ENCODE results near the gene CD79B.
"Not testable (repeated sequence)": the region's sequence is repeated elsewhere in the genome, so short reads cannot be mapped to it uniquely, and the experiment has no call there.

GRCh38 chr17:63915753-63916152 is 16.4 kb downstream of the CD79B start:
- TF ChIP-seq POLR2AphosphoS5 (IDR thresholded peaks at IDR 0.05; ENCODE audit: low read depth, low read length) = not testable (repeated sequence)
- TF ChIP-seq, protein P1, sequence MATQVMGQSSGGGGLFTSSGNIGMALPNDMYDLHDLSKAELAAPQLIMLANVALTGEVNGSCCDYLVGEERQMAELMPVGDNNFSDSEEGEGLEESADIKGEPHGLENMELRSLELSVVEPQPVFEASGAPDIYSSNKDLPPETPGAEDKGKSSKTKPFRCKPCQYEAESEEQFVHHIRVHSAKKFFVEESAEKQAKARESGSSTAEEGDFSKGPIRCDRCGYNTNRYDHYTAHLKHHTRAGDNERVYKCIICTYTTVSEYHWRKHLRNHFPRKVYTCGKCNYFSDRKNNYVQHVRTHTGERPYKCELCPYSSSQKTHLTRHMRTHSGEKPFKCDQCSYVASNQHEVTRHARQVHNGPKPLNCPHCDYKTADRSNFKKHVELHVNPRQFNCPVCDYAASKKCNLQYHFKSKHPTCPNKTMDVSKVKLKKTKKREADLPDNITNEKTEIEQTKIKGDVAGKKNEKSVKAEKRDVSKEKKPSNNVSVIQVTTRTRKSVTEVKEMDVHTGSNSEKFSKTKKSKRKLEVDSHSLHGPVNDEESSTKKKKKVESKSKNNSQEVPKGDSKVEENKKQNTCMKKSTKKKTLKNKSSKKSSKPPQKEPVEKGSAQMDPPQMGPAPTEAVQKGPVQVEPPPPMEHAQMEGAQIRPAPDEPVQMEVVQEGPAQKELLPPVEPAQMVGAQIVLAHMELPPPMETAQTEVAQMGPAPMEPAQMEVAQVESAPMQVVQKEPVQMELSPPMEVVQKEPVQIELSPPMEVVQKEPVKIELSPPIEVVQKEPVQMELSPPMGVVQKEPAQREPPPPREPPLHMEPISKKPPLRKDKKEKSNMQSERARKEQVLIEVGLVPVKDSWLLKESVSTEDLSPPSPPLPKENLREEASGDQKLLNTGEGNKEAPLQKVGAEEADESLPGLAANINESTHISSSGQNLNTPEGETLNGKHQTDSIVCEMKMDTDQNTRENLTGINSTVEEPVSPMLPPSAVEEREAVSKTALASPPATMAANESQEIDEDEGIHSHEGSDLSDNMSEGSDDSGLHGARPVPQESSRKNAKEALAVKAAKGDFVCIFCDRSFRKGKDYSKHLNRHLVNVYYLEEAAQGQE (IDR thresholded peaks at IDR 0.05; ENCODE audit: insufficient read depth in 1 of 2, low read depth in 2 of 2, low read length in 1 of 2) = not testable (repeated sequence)
